Neural cell (in vitro differentiated cells): ENCODE data around the gene DENND1A. TPM values are rescaled to one million over a fixed set of nuclear protein-coding genes. Genes with fewer than 3 reads are reported as not detected.

Experiments
- H2AFZ ChIP-seq: fragments of 200-600, 300-800 bp; sonication (generic), shearing (Covaris generic); 2 replicates; pipeline ENCODE4 v1.6.0; 2014; ENCODE audit warnings: low read depth, mild to moderate bottlenecking, antibody characterized with exemption, low read length, moderate library complexity
- H3F3A ChIP-seq: fragments of 200-600 bp; shearing (Covaris generic); 2 replicates; pipeline ENCODE4 v1.6.1; 2016; ENCODE audit warnings: mild to moderate bottlenecking, moderate library complexity, mixed read lengths, antibody characterized with exemption, low read length; ENCODE audit not compliant: insufficient read depth, poor library complexity, severe bottlenecking
- H3K27ac ChIP-seq: fragments of 200-600, 300-800 bp; sonication (generic), shearing (Covaris generic); 2 replicates; pipeline ENCODE4 v1.5.1; 2014; ENCODE audit warnings: mild to moderate bottlenecking, low read length, moderate library complexity
- H3K27me3 ChIP-seq: fragments of 300-800, 200-600 bp; sonication (generic), shearing (Covaris generic); 2 replicates; pipeline ENCODE4 v1.6.0; 2014; ENCODE audit warnings: mild to moderate bottlenecking, low read depth, low read length, moderate library complexity; ENCODE audit not compliant: insufficient read depth
- H3K36me3 ChIP-seq: fragments of 300-800, 200-600 bp; sonication (generic), shearing (Covaris generic); 2 replicates; pipeline ENCODE4 v1.5.1; 2014; ENCODE audit warnings: mild to moderate bottlenecking, antibody characterized with exemption, low read length, moderate library complexity; ENCODE audit not compliant: insufficient read depth
- H3K4me2 ChIP-seq: fragments of 300-800, 200-600 bp; sonication (generic), shearing (Covaris generic); 2 replicates; pipeline ENCODE4 v1.6.0; 2014; ENCODE audit warnings: mild to moderate bottlenecking, low read length
- H3K4me3 ChIP-seq: fragments of 300-800, 200-600 bp; sonication (generic), shearing (Covaris generic); 2 replicates; pipeline ENCODE4 v1.5.1; 2014; ENCODE audit warnings: mild to moderate bottlenecking, low read length, moderate library complexity
- H3K79me2 ChIP-seq: fragments of 200-600 bp; shearing (Covaris generic); replicated peaks from 2 replicates; pipeline ENCODE4 v1.6.0; 2014; ENCODE audit warnings: mild to moderate bottlenecking, low read length, moderate library complexity; ENCODE audit not compliant: insufficient read depth
- H3K9ac ChIP-seq: fragments of 300-800, 200-600 bp; sonication (generic), shearing (Covaris generic); 2 replicates; pipeline ENCODE4 v1.6.1; 2016; ENCODE audit warnings: mild to moderate bottlenecking, low read length, mixed read lengths
- H3K9me2 ChIP-seq: fragments of 200-600 bp; shearing (Covaris generic); 2 replicates; pipeline ENCODE4 v1.6.1; 2016; ENCODE audit warnings: mild to moderate bottlenecking, low read length, mixed read lengths; ENCODE audit not compliant: insufficient read depth
- H3K9me3 ChIP-seq: fragments of 200-600, 300-800 bp; sonication (generic), shearing (Covaris generic); 2 replicates; pipeline ENCODE4 v1.6.1; 2016; ENCODE audit warnings: mild to moderate bottlenecking, mixed run types, low read length, moderate library complexity, mixed read lengths
- H4K20me1 ChIP-seq: fragments of 200-600 bp; shearing (Covaris generic); 2 replicates; pipeline ENCODE4 v1.6.1; 2016; ENCODE audit warnings: mild to moderate bottlenecking, mixed run types; ENCODE audit not compliant: insufficient read depth
- CTCF ChIP-seq: fragments of 450-650 bp; IDR thresholded peaks from 2 replicates; pipeline ENCODE4 v1.5.1; 2014; ENCODE audit warnings: antibody characterized with exemption, mild to moderate bottlenecking, moderate library complexity; ENCODE audit not compliant: poor library complexity, severe bottlenecking
- EP300 ChIP-seq: fragments of 450-650 bp; conservative IDR thresholded peaks from 2 replicates; pipeline ENCODE4 v1.6.1; 2014; ENCODE audit warnings: antibody characterized with exemption, mild to moderate bottlenecking, moderate library complexity; ENCODE audit not compliant: poor library complexity, severe bottlenecking
- EZH2 ChIP-seq: fragments of 200-600, 300-800 bp; shearing (Covaris generic), sonication (generic); IDR thresholded peaks from 2 replicates; pipeline ENCODE4 v1.6.1; 2014; ENCODE audit warnings: antibody characterized with exemption, low read length, borderline replicate concordance, mild to moderate bottlenecking; ENCODE audit not compliant: insufficient read depth, poor library complexity, severe bottlenecking
- MXI1 ChIP-seq: fragments of 450-650 bp; conservative IDR thresholded peaks from 2 replicates; pipeline ENCODE4 v1.6.1; 2014; ENCODE audit warnings: antibody characterized with exemption, mild to moderate bottlenecking; ENCODE audit not compliant: poor library complexity, severe bottlenecking
- POLR2AphosphoS5 ChIP-seq: IDR thresholded peaks from 2 replicates; pipeline ENCODE4 v1.6.1; 2012
- RAD21 ChIP-seq: fragments of 450-650 bp; conservative IDR thresholded peaks from 2 replicates; pipeline ENCODE4 v1.6.1; 2014; ENCODE audit warnings: antibody characterized with exemption, mild to moderate bottlenecking, moderate library complexity
- REST ChIP-seq: IDR thresholded peaks from 2 replicates; pipeline ENCODE4 v1.6.1; 2012; ENCODE audit warnings: borderline replicate concordance
- SMC3 ChIP-seq: fragments of 450-650 bp; conservative IDR thresholded peaks from 2 replicates; pipeline ENCODE4 v1.6.1; 2014; ENCODE audit warnings: antibody characterized with exemption, mild to moderate bottlenecking, moderate library complexity; ENCODE audit not compliant: poor library complexity
- TAF1 ChIP-seq: IDR thresholded peaks from 2 replicates; pipeline ENCODE4 v1.6.1; 2012; ENCODE audit warnings: low read depth
- polyA plus RNA-seq: library from polyadenylated mRNA; depleted of rRNA; stranded (reverse); fragments of >200 nt; gene quantifications from 2 replicates; pipeline ENCODE4 v1.2.3, GENCODE V29; 2014

Gene DENND1A
- polyA plus RNA-seq, 1 donor from 2014 or later, result 2.3 TPM

GRCh38 chr9:123471843-123472570 is 457.9 kb downstream of the DENND1A start:
- Histone ChIP-seq H3K36me3 (no peaks in the 10 kb centered on the region), H3K4me2 (no peak overlapping the region), H3K9me2 (no peaks in the 10 kb centered on the region), H3K27ac (no peak overlapping the region), H4K20me1 (no peaks in the 10 kb centered on the region), H3K9ac (no peak overlapping the region), H3F3A (no peaks in the 10 kb centered on the region), H3K4me3 (no peak overlapping the region), H3K79me2 (no peaks in the 10 kb centered on the region), H3K9me3 (no peaks in the 10 kb centered on the region), H3K27me3 (no peaks in the 10 kb centered on the region), H2AFZ (no peak overlapping the region)
- TF ChIP-seq POLR2AphosphoS5 (no peak), REST (no peak), TAF1 (no peak), CTCF (no peak), RAD21 (no peak), MXI1 (no peak), EZH2 (no peak), SMC3 (no peak), EP300 (no peak)

- no peak for TF ChIP-seq CTCF
- TF ChIP-seq POLR2AphosphoS5, result no peak
- no peak for TF ChIP-seq TAF1
- no peak for TF ChIP-seq EZH2
- no peak for TF ChIP-seq EP300
- TF ChIP-seq RAD21, result no peak
- no peak for TF ChIP-seq MXI1
- TF ChIP-seq SMC3, result no peak
- TF ChIP-seq REST, result no peak
- no peaks in the 10 kb centered on the region for H3K9me2 ChIP-seq
- no peak overlapping the region for H2AFZ ChIP-seq
Observed at GRCh38 chr9:123470991-123471770, 458.7 kb downstream of the DENND1A start.

More at GRCh38 chr9:123470991-123471770, 458.7 kb downstream of the DENND1A start:
- Histone ChIP-seq H3F3A (no peaks in the 10 kb centered on the region), H3K79me2 (no peaks in the 10 kb centered on the region), H3K36me3 (no peaks in the 10 kb centered on the region), H4K20me1 (no peaks in the 10 kb centered on the region), H3K27me3 (no peaks in the 10 kb centered on the region), H3K27ac (no peak overlapping the region), H3K4me2 (no peak overlapping the region), H3K9ac (no peak overlapping the region), H3K9me3 (no peaks in the 10 kb centered on the region), H3K4me3 (no peak overlapping the region)
